NCI-H524 treated with DMSO at 0.1 percent for 48 hours (cell line): ENCODE measurements around the gene DIP2A.

Source experiments
- DNase-seq: peaks from one replicate; lab custom pipeline; 2025; lab: John Stamatoyannopoulos, UW

Gene DIP2A

GRCh38 chr21:46537026-46537425, 78.3 kb downstream of the DIP2A start:
- no peak for DNase-seq

- DNase-seq, result no peak
Observed at GRCh38 chr21:46538262-46538661, 79.6 kb downstream of the DIP2A start.

GRCh38 chr21:46538851-46539666, 80.4 kb downstream of the DIP2A start:
- no peak for DNase-seq

- DNase-seq, result no peak
Observed at GRCh38 chr21:46540087-46540710, 81.5 kb downstream of the DIP2A start.

GRCh38 chr21:46542588-46543124, 84.0 kb downstream of the DIP2A start:
- no peak for DNase-seq

- no peak for DNase-seq
Observed at GRCh38 chr21:46543306-46543705, 84.6 kb downstream of the DIP2A start.

GRCh38 chr21:46544003-46544402, 85.3 kb downstream of the DIP2A start:
- no peak for DNase-seq

GRCh38 chr21:46544824-46545223, 86.1 kb downstream of the DIP2A start:
- no peak for DNase-seq

GRCh38 chr21:46545363-46545762, 86.7 kb downstream of the DIP2A start:
- no peak for DNase-seq

- no peak for DNase-seq
Observed at GRCh38 chr21:46545911-46546310, 87.2 kb downstream of the DIP2A start.

GRCh38 chr21:46546799-46547198, 88.1 kb downstream of the DIP2A start:
- no peak for DNase-seq

GRCh38 chr21:46549650-46550049, 91.0 kb downstream of the DIP2A start:
- DNase-seq, result no peak

- DNase-seq, result no peak
Observed at GRCh38 chr21:46550116-46550941, 91.6 kb downstream of the DIP2A start.

- DNase-seq, result no peak
Observed at GRCh38 chr21:46551636-46552241, 93.0 kb downstream of the DIP2A start.

GRCh38 chr21:46552274-46552673, 93.6 kb downstream of the DIP2A start:
- DNase-seq, result no peak

GRCh38 chr21:46552865-46553379, 94.2 kb downstream of the DIP2A start:
- no peak for DNase-seq

- DNase-seq, result no peak
Observed at GRCh38 chr21:46553993-46554392, 95.3 kb downstream of the DIP2A start.

- DNase-seq, result no peak
Observed at GRCh38 chr21:46554431-46555224, 95.9 kb downstream of the DIP2A start.

- DNase-seq, result no peak
Observed at GRCh38 chr21:46555225-46555617, 96.5 kb downstream of the DIP2A start.

GRCh38 chr21:46555678-46556077, 97.0 kb downstream of the DIP2A start:
- no peak for DNase-seq

GRCh38 chr21:46556802-46557201, 98.1 kb downstream of the DIP2A start:
- DNase-seq, result no peak
